HCT116 (cell line): Measurements from ENCODE around the gene CCNL1. TPM values are rescaled to one million over a fixed set of nuclear protein-coding genes. Genes with fewer than 3 reads are reported as not detected.

Experiments used
- ATAC-seq: fragments of 200-7000 bp; cut with Tn5 transposase; 2 replicates; pipeline ENCODE4 v1.9.1; 2020; ENCODE audit warnings: mild to moderate bottlenecking, moderate library complexity
- BruUV-seq: library from RNA; stranded (reverse); fragments of 400-500 nt; replicated peaks from 2 replicates; lab custom pipeline; 2021; lab: Mats Ljungman, UMichigan
- CTCF ChIA-PET: fragments of 300-600 bp; sonication (Branson Sonifier 250); formaldehyde crosslinking; loops from one replicate; lab custom pipeline; 2021; ENCODE audit warnings: antibody characterized with exemption; lab: Charles Lee
- POLR2A ChIA-PET: fragments of 300-600, 350-600 bp; sonication (Branson Sonifier 250); formaldehyde crosslinking; loops from one replicate; lab custom pipeline; 2021; ENCODE audit warnings: antibody characterized with exemption; lab: Charles Lee
- RAD21 ChIA-PET, 2 experiments: fragments of 300-600 bp; sonication (Branson Sonifier 250); formaldehyde crosslinking; loops; one replicate each; lab custom pipeline; 2023; ENCODE audit warnings: low total read pairs in 2 of 2; ENCODE audit not compliant: uncharacterized antibody in 2 of 2, unreplicated experiment in 2 of 2, low non-redundant PET in 1 of 2; lab: Charles Lee
- DNase-seq: peaks from one replicate; pipeline ENCODE4 v3.0.0-alpha.2; 2010; ENCODE audit warnings: low read depth, low spot score
- H2AFZ ChIP-seq: fragments of 200-600 bp; shearing (Covaris generic), sonication (generic); 2 replicates; pipeline ENCODE4 v1.6.1; 2017; ENCODE audit warnings: low read depth, mixed run types, mixed read lengths, antibody characterized with exemption, low read length; ENCODE audit not compliant: poor library complexity, severe bottlenecking
- H3K27ac ChIP-seq: 2 replicates; pipeline ENCODE4 v1.5.1; 2012; ENCODE audit warnings: low read depth, low read length
- H3K27me3 ChIP-seq: fragments of 200-600 bp; sonication (generic); 2 replicates; pipeline ENCODE4 v1.6.1; 2016; ENCODE audit warnings: mixed run types, low read length, mixed read lengths; ENCODE audit not compliant: insufficient read depth
- H3K36me3 ChIP-seq, 2 experiments: fragments of 200-500 bp in 1 of 2; fragments of 200-600 bp in 1 of 2; sonication (Bioruptor generic) in 1 of 2; sonication (generic) in 1 of 2; 2 replicates each; pipeline versions ENCODE4 v1.5.1 to v1.6.1; 2014 to 2016; ENCODE audit warnings: low read length in 2 of 2, inconsistent platforms in 1 of 2, mixed read lengths in 1 of 2, mixed run types in 1 of 2; ENCODE audit not compliant: insufficient read depth in 2 of 2, control insufficient read depth in 1 of 2
- H3K4me1 ChIP-seq, 2 experiments: fragments of 200-600 bp in 1 of 2; sonication (generic) in 1 of 2; 2 replicates each; pipeline versions ENCODE4 v1.5.1 to v1.6.1; 2012 to 2017; ENCODE audit warnings: low read length in 2 of 2, inconsistent platforms in 1 of 2, mild to moderate bottlenecking in 1 of 2, mixed read lengths in 1 of 2, mixed run types in 1 of 2, moderate library complexity in 1 of 2; ENCODE audit not compliant: insufficient read depth in 2 of 2, control insufficient read depth in 1 of 2
- H3K4me2 ChIP-seq: fragments of 200-600 bp; sonication (generic); 2 replicates; pipeline ENCODE4 v1.6.1; 2017; ENCODE audit warnings: mixed run types, low read length, mixed read lengths
- H3K4me3 ChIP-seq, 2 experiments: fragments of 200-600 bp in 1 of 2; sonication (generic) in 1 of 2; replicated peaks in 1 of 2; 2 replicates each; pipeline ENCODE4 v1.5.1; 2011 to 2016; ENCODE audit warnings: low read length in 2 of 2, control low read depth in 1 of 2, low read depth in 1 of 2, mild to moderate bottlenecking in 1 of 2, mixed read lengths in 1 of 2, mixed run types in 1 of 2
- H3K79me2 ChIP-seq: fragments of 200-600 bp; sonication (generic); 2 replicates; pipeline ENCODE4 v1.6.1; 2017; ENCODE audit warnings: mild to moderate bottlenecking, mixed run types, low read length, moderate library complexity, mixed read lengths; ENCODE audit not compliant: insufficient read depth
- H3K9ac ChIP-seq: fragments of 200-600 bp; sonication (generic); 2 replicates; pipeline ENCODE4 v1.6.1; 2016; ENCODE audit warnings: low read length, mixed read lengths
- H3K9me2 ChIP-seq: fragments of 200-600 bp; sonication (generic), shearing (Covaris generic); 2 replicates; pipeline ENCODE4 v1.6.1; 2017; ENCODE audit warnings: mixed run types, mild to moderate bottlenecking, moderate library complexity; ENCODE audit not compliant: insufficient read depth
- H3K9me3 ChIP-seq, 2 experiments: fragments of 200-500 bp in 1 of 2; fragments of 200-600 bp in 1 of 2; sonication (Bioruptor generic) in 1 of 2; sonication (generic) in 1 of 2; 2 replicates each; pipeline ENCODE4 v1.6.1; 2014 to 2017; ENCODE audit warnings: low read length in 2 of 2, mixed read lengths in 2 of 2, inconsistent platforms in 1 of 2, low read depth in 1 of 2, mild to moderate bottlenecking in 1 of 2, mixed run types in 1 of 2, moderate library complexity in 1 of 2; ENCODE audit not compliant: control insufficient read depth in 1 of 2, insufficient read depth in 1 of 2
- H4K20me1 ChIP-seq: fragments of 200-600 bp; sonication (generic), shearing (Covaris generic); 2 replicates; pipeline ENCODE4 v1.6.1; 2017; ENCODE audit warnings: mixed run types, mild to moderate bottlenecking, moderate library complexity; ENCODE audit not compliant: insufficient read depth
- ATF3 ChIP-seq: IDR thresholded peaks from 2 replicates; pipeline ENCODE4 v1.6.1; 2012
- CEBPB ChIP-seq: IDR thresholded peaks from 2 replicates; pipeline ENCODE4 v1.6.1; 2012; ENCODE audit warnings: low read depth
- EGR1 ChIP-seq: IDR thresholded peaks from 2 replicates; pipeline ENCODE4 v1.6.1; 2012; ENCODE audit warnings: low read depth
- ELF1 ChIP-seq: IDR thresholded peaks from 2 replicates; pipeline ENCODE4 v1.6.1; 2012; ENCODE audit warnings: low read depth, borderline replicate concordance
- MAX ChIP-seq: IDR thresholded peaks from 2 replicates; pipeline ENCODE4 v1.6.1; 2012
- RAD21 ChIP-seq: IDR thresholded peaks from 2 replicates; pipeline ENCODE4 v1.6.1; 2012; ENCODE audit warnings: low read depth, mild to moderate bottlenecking
- SIN3A ChIP-seq: IDR thresholded peaks from 2 replicates; pipeline ENCODE4 v1.6.1; 2012; ENCODE audit warnings: low read depth
- TCF7L2 ChIP-seq: IDR thresholded peaks from 2 replicates; pipeline ENCODE4 v1.7.0; 2011; ENCODE audit warnings: borderline replicate concordance, inconsistent platforms; ENCODE audit not compliant: insufficient read depth, insufficient read length; ENCODE audit errors: extremely low read depth
- ZBTB33 ChIP-seq: IDR thresholded peaks from 2 replicates; pipeline ENCODE4 v1.6.1; 2011; ENCODE audit warnings: mild to moderate bottlenecking, low read length, moderate library complexity; ENCODE audit not compliant: insufficient replicate concordance; ENCODE audit errors: extremely low read depth
- ZFX ChIP-seq: fragments of 450-650 bp; IDR thresholded peaks from 2 replicates; pipeline ENCODE4 v1.6.1; 2017
- intact Hi-C: fragments of 100-400 bp; cut with micrococcal nuclease; formaldehyde crosslinking; loops from 2 replicates; pipeline ENCODE4 v1.10.0; 2022
- total RNA-seq: library from RNA; stranded (reverse); gene quantifications from one replicate; pipeline ENCODE4 v1.2.1, GENCODE V29; 2021; ENCODE audit not compliant: unreplicated experiment

Gene CCNL1
- total RNA-seq, 1 experiment from 2014 or later = 96.7 TPM

- POLR2A ChIA-PET = no interaction called here
- BruUV-seq = no TSS peak
Measured at GRCh38 chr3:157123621-157124020, 36.3 kb downstream of the CCNL1 start.

More at GRCh38 chr3:157123621-157124020, 36.3 kb downstream of the CCNL1 start:
- Histone ChIP-seq H3K4me2 (no peak overlapping the region), H3K9me2 (no peaks in the 10 kb centered on the region), H3K4me3 (no peak overlapping the region), H2AFZ (no peak overlapping the region), H4K20me1 (no peaks in the 10 kb centered on the region), H3K9ac (no peak overlapping the region), H3K27me3 (no peaks in the 10 kb centered on the region)
- CTCF ChIA-PET = no interaction called here
- RAD21 ChIA-PET = no interaction called here
- DNase-seq = no peak
- ATAC-seq = no peak
- TF ChIP-seq MAX (no peak), EGR1 (no peak), RAD21 (no peak), TCF7L2 (no peak), ZBTB33 (no peak), ZFX (no peak), CEBPB (no peak), ELF1 (no peak), ATF3 (no peak), SIN3A (no peak)
- TF ChIP-seq, all 23 proteins: peak for 0
- H3K27ac ChIP-seq = no peak overlapping the region
- no peaks in the 10 kb centered on the region for H3K9me3 ChIP-seq
- H3K36me3 ChIP-seq = no peaks in the 10 kb centered on the region
- peaks cover 28 to 70% of the 10 kb centered on the region in 2 experiments for H3K4me1 ChIP-seq
- no peaks in the 10 kb centered on the region for H3K79me2 ChIP-seq
- intact Hi-C loops = loop anchor here (2.0 kb wide), 1 partner anchor 569 kb away; the partner anchor contains the start of gene SSR3
